HCT116 (cell line): Measurements from ENCODE around the gene ASAP2. TPM values are rescaled to one million over a fixed set of nuclear protein-coding genes. Genes with fewer than 3 reads are reported as not detected.
A peak's percentile ranks its signal among the peaks of the same experiment; 100 is the strongest.

Source experiments
- ATAC-seq: fragments of 200-7000 bp; cut with Tn5 transposase; 2 replicates; pipeline ENCODE4 v1.9.1; 2020; ENCODE audit warnings: mild to moderate bottlenecking, moderate library complexity
- BruUV-seq: library from RNA; stranded (reverse); fragments of 400-500 nt; replicated peaks from 2 replicates; lab custom pipeline; 2021; lab: Mats Ljungman, UMichigan
- CTCF ChIA-PET: fragments of 300-600 bp; sonication (Branson Sonifier 250); formaldehyde crosslinking; loops from one replicate; lab custom pipeline; 2021; ENCODE audit warnings: antibody characterized with exemption; lab: Charles Lee
- POLR2A ChIA-PET: fragments of 300-600, 350-600 bp; sonication (Branson Sonifier 250); formaldehyde crosslinking; loops from one replicate; lab custom pipeline; 2021; ENCODE audit warnings: antibody characterized with exemption; lab: Charles Lee
- RAD21 ChIA-PET, 2 experiments: fragments of 300-600 bp; sonication (Branson Sonifier 250); formaldehyde crosslinking; loops; one replicate each; lab custom pipeline; 2023; ENCODE audit warnings: low total read pairs in 2 of 2; ENCODE audit not compliant: uncharacterized antibody in 2 of 2, unreplicated experiment in 2 of 2, low non-redundant PET in 1 of 2; lab: Charles Lee
- DNase-seq: peaks from one replicate; pipeline ENCODE4 v3.0.0-alpha.2; 2010; ENCODE audit warnings: low read depth, low spot score
- H2AFZ ChIP-seq: fragments of 200-600 bp; shearing (Covaris generic), sonication (generic); 2 replicates; pipeline ENCODE4 v1.6.1; 2017; ENCODE audit warnings: low read depth, mixed run types, mixed read lengths, antibody characterized with exemption, low read length; ENCODE audit not compliant: poor library complexity, severe bottlenecking
- H3K27ac ChIP-seq: 2 replicates; pipeline ENCODE4 v1.5.1; 2012; ENCODE audit warnings: low read depth, low read length
- H3K27me3 ChIP-seq: fragments of 200-600 bp; sonication (generic); 2 replicates; pipeline ENCODE4 v1.6.1; 2016; ENCODE audit warnings: mixed run types, low read length, mixed read lengths; ENCODE audit not compliant: insufficient read depth
- H3K36me3 ChIP-seq, 2 experiments: fragments of 200-500 bp in 1 of 2; fragments of 200-600 bp in 1 of 2; sonication (Bioruptor generic) in 1 of 2; sonication (generic) in 1 of 2; 2 replicates each; pipeline versions ENCODE4 v1.5.1 to v1.6.1; 2014 to 2016; ENCODE audit warnings: low read length in 2 of 2, inconsistent platforms in 1 of 2, mixed read lengths in 1 of 2, mixed run types in 1 of 2; ENCODE audit not compliant: insufficient read depth in 2 of 2, control insufficient read depth in 1 of 2
- H3K4me1 ChIP-seq, 2 experiments: fragments of 200-600 bp in 1 of 2; sonication (generic) in 1 of 2; 2 replicates each; pipeline versions ENCODE4 v1.5.1 to v1.6.1; 2012 to 2017; ENCODE audit warnings: low read length in 2 of 2, inconsistent platforms in 1 of 2, mild to moderate bottlenecking in 1 of 2, mixed read lengths in 1 of 2, mixed run types in 1 of 2, moderate library complexity in 1 of 2; ENCODE audit not compliant: insufficient read depth in 2 of 2, control insufficient read depth in 1 of 2
- H3K4me2 ChIP-seq: fragments of 200-600 bp; sonication (generic); 2 replicates; pipeline ENCODE4 v1.6.1; 2017; ENCODE audit warnings: mixed run types, low read length, mixed read lengths
- H3K4me3 ChIP-seq, 2 experiments: fragments of 200-600 bp in 1 of 2; sonication (generic) in 1 of 2; replicated peaks in 1 of 2; 2 replicates each; pipeline ENCODE4 v1.5.1; 2011 to 2016; ENCODE audit warnings: low read length in 2 of 2, control low read depth in 1 of 2, low read depth in 1 of 2, mild to moderate bottlenecking in 1 of 2, mixed read lengths in 1 of 2, mixed run types in 1 of 2
- H3K79me2 ChIP-seq: fragments of 200-600 bp; sonication (generic); 2 replicates; pipeline ENCODE4 v1.6.1; 2017; ENCODE audit warnings: mild to moderate bottlenecking, mixed run types, low read length, moderate library complexity, mixed read lengths; ENCODE audit not compliant: insufficient read depth
- H3K9ac ChIP-seq: fragments of 200-600 bp; sonication (generic); 2 replicates; pipeline ENCODE4 v1.6.1; 2016; ENCODE audit warnings: low read length, mixed read lengths
- H3K9me2 ChIP-seq: fragments of 200-600 bp; sonication (generic), shearing (Covaris generic); 2 replicates; pipeline ENCODE4 v1.6.1; 2017; ENCODE audit warnings: mixed run types, mild to moderate bottlenecking, moderate library complexity; ENCODE audit not compliant: insufficient read depth
- H3K9me3 ChIP-seq, 2 experiments: fragments of 200-500 bp in 1 of 2; fragments of 200-600 bp in 1 of 2; sonication (Bioruptor generic) in 1 of 2; sonication (generic) in 1 of 2; 2 replicates each; pipeline ENCODE4 v1.6.1; 2014 to 2017; ENCODE audit warnings: low read length in 2 of 2, mixed read lengths in 2 of 2, inconsistent platforms in 1 of 2, low read depth in 1 of 2, mild to moderate bottlenecking in 1 of 2, mixed run types in 1 of 2, moderate library complexity in 1 of 2; ENCODE audit not compliant: control insufficient read depth in 1 of 2, insufficient read depth in 1 of 2
- H4K20me1 ChIP-seq: fragments of 200-600 bp; sonication (generic), shearing (Covaris generic); 2 replicates; pipeline ENCODE4 v1.6.1; 2017; ENCODE audit warnings: mixed run types, mild to moderate bottlenecking, moderate library complexity; ENCODE audit not compliant: insufficient read depth
- CBX3 ChIP-seq: IDR thresholded peaks from 2 replicates; pipeline ENCODE4 v1.6.1; 2012; ENCODE audit warnings: low read depth
- EZH2 ChIP-seq: fragments of 200-600 bp; sonication (generic); IDR thresholded peaks from 2 replicates; pipeline ENCODE4 v1.6.1; 2017; ENCODE audit warnings: antibody characterized with exemption, mixed run types
- RAD21 ChIP-seq: IDR thresholded peaks from 2 replicates; pipeline ENCODE4 v1.6.1; 2012; ENCODE audit warnings: low read depth, mild to moderate bottlenecking
- REST ChIP-seq: IDR thresholded peaks from 2 replicates; pipeline ENCODE4 v1.6.1; 2012; ENCODE audit warnings: low read depth
- intact Hi-C: fragments of 100-400 bp; cut with micrococcal nuclease; formaldehyde crosslinking; loops from 2 replicates; pipeline ENCODE4 v1.10.0; 2022
- total RNA-seq: library from RNA; stranded (reverse); gene quantifications from one replicate; pipeline ENCODE4 v1.2.1, GENCODE V29; 2021; ENCODE audit not compliant: unreplicated experiment

The ASAP2 gene
- total RNA-seq, 1 experiment from 2014 or later = 16.5 TPM

DNA sequence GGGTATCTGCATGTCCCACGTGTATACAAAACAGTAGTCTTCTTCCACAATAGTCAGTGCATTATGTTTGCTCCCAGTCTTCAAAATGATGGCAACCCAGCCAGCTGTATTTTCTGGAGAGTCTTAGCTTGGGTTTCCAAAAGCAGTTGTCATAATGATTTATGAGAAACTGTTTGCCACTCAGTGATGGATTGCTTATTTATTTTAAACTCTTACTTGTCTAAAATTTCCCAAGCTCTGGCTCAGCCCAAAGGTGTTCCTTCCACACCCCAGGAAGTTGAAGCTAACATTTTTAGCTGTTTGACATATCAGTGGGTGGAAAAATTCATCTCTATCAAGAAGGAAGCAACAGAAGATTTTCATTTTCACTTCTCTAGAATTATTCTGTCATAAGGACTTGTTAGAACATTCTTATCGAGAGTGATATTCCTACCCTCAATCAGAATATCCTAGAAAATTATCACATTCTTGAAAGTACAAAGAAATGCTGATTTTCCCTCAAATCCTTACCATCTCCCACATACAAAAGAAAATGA lies 78.8 kb downstream of the ASAP2 start:
- DNase-seq = no peak
- no peak overlapping the region for H3K4me3 ChIP-seq
- no peaks in the 10 kb centered on the region for H3K9me3 ChIP-seq
- no peak for ATAC-seq
- H3K27ac ChIP-seq = no peak overlapping the region
- CTCF ChIA-PET = no interaction called here
- no peak overlapping the region for H3K9ac ChIP-seq
- peaks cover 5% of the 10 kb centered on the region; the same call in 1 of the 2 replicates for H3K79me2 ChIP-seq
- H3K9me2 ChIP-seq = no peaks in the 10 kb centered on the region
- POLR2A ChIA-PET = interaction anchor here (0.6 kb wide), 2 partner anchors 19 to 42 kb away, joined by 3 read pairs; no protein-coding TSS in a partner anchor
- intact Hi-C loops = no loop called here
- no peak overlapping the region for H2AFZ ChIP-seq
- RAD21 ChIA-PET = interaction anchor here in 1 of 2 experiments (0.7 kb wide), 1 partner anchor 112 kb away, joined by 3 read pairs; no protein-coding TSS in a partner anchor
- no TSS peak for BruUV-seq
- H4K20me1 ChIP-seq = no peaks in the 10 kb centered on the region
- peak overlapping the region; percentile 31 for H3K4me2 ChIP-seq
- TF ChIP-seq CBX3 = no peak
- no peak for TF ChIP-seq REST
- no peaks in the 10 kb centered on the region for H3K36me3 ChIP-seq
- peaks cover 38 to 64% of the 10 kb centered on the region in 2 experiments for H3K4me1 ChIP-seq
- H3K27me3 ChIP-seq = no peaks in the 10 kb centered on the region

- TF ChIP-seq RAD21 (no peak), REST (no peak), CBX3 (no peak), EZH2 (no peak)
- POLR2A ChIA-PET = interaction anchor here (0.6 kb wide), 1 partner anchor 19 kb away, joined by 3 read pairs; no protein-coding TSS in a partner anchor
- Histone ChIP-seq H3K36me3 (no peaks in the 10 kb centered on the region), H3K4me2 (peak overlapping the region; percentile 31), H3K9me2 (no peaks in the 10 kb centered on the region), H3K27ac (no peak overlapping the region), H2AFZ (no peak overlapping the region), H3K9me3 (no peaks in the 10 kb centered on the region), H3K4me3 (no peak overlapping the region), H3K9ac (0 out of 2 replicates have a peak overlapping the region, but pooled peaks have one; percentile 17), H3K4me1 (peaks cover 38 to 64% of the 10 kb centered on the region in 2 experiments), H3K79me2 (peaks cover 5% of the 10 kb centered on the region; the same call in 1 of the 2 replicates), H3K27me3 (no peaks in the 10 kb centered on the region), H4K20me1 (no peaks in the 10 kb centered on the region)
- no peak for ATAC-seq
- BruUV-seq = no TSS peak
- no peak for DNase-seq
- RAD21 ChIA-PET = interaction anchor here in 1 of 2 experiments (0.7 kb wide), 1 partner anchor 112 kb away, joined by 3 read pairs; no protein-coding TSS in a partner anchor
- CTCF ChIA-PET = no interaction called here
- intact Hi-C loops = loop anchor here (2.0 kb wide), 1 partner anchor 143 kb away; no protein-coding TSS in a partner anchor
Observed at GRCh38 chr2:9285921-9286320, 79.3 kb downstream of the ASAP2 start.
